Measurements from ENCODE around the gene ATXN1. TPM values are rescaled to one million over a fixed set of nuclear protein-coding genes. Genes with fewer than 3 reads are reported as not detected.

ATXN1 gene
- total RNA-seq, 1 experiment from 2014 or later, result 16.5 TPM

- Mint-ChIP-seq H3K36me3 (ENCODE audit: insufficient read depth, unreplicated experiment) (no peaks in the 10 kb centered on the region), H3K9me3 (ENCODE audit: unreplicated experiment) (no peaks in the 10 kb centered on the region), H3K27me3 (ENCODE audit: insufficient read depth, unreplicated experiment) (no peaks in the 10 kb centered on the region), H3K4me3 (ENCODE audit: unreplicated experiment) (no peak overlapping the region), H3K4me1 (ENCODE audit: insufficient read depth, unreplicated experiment) (peaks cover 23% of the 10 kb centered on the region), H3K27ac (ENCODE audit: low read depth, unreplicated experiment) (peak overlapping the region; percentile 10)
- POLR2A ChIA-PET, result interaction anchor here (0.8 to 1.7 kb wide), 2 partner anchors 41 to 1282 kb away, joined by 4 to 5 read pairs; no protein-coding TSS in a partner anchor
- intact Hi-C loops (cut with micrococcal nuclease), result loop anchor here (5.0 kb wide), 1 partner anchor 77 kb away; no protein-coding TSS in a partner anchor
- CTCF ChIA-PET, result interaction anchor here (0.6 to 3.3 kb wide), 6 partner anchors 14 to 497 kb away, joined by 3 to 17 read pairs (median 3); no protein-coding TSS in a partner anchor
- TF ChIP-seq CTCF (IDR thresholded peaks at IDR 0.05; ENCODE audit: unreplicated experiment), result no peak
- DNase-seq (ENCODE audit: unreplicated experiment), result no peak
- BruUV-seq (replicated peaks), result no TSS peak
These were observed 442.1 kb downstream of the ATXN1 start for GRCh38 chr6:16318953-16319720.

GRCh38 chr6:16318538-16318937, 442.7 kb downstream of the ATXN1 start:
- DNase-seq (ENCODE audit: unreplicated experiment), result no peak
- Mint-ChIP-seq H3K27me3 (ENCODE audit: insufficient read depth, unreplicated experiment) (no peaks in the 10 kb centered on the region), H3K9me3 (ENCODE audit: unreplicated experiment) (no peaks in the 10 kb centered on the region), H3K4me1 (ENCODE audit: insufficient read depth, unreplicated experiment) (peaks cover 23% of the 10 kb centered on the region), H3K36me3 (ENCODE audit: insufficient read depth, unreplicated experiment) (no peaks in the 10 kb centered on the region), H3K4me3 (ENCODE audit: unreplicated experiment) (no peak overlapping the region), H3K27ac (ENCODE audit: low read depth, unreplicated experiment) (peak overlapping the region; percentile 10)
- no TSS peak for BruUV-seq (replicated peaks)
- CTCF ChIA-PET, result interaction anchor here (0.6 to 3.3 kb wide), 4 partner anchors 14 to 453 kb away, joined by 3 to 17 read pairs (median 4); no protein-coding TSS in a partner anchor
- intact Hi-C loops (cut with micrococcal nuclease), result loop anchor here (5.0 kb wide), 1 partner anchor 76 kb away; no protein-coding TSS in a partner anchor
- POLR2A ChIA-PET, result interaction anchor here (1.7 kb wide), 1 partner anchor 41 kb away, joined by 5 read pairs; no protein-coding TSS in a partner anchor
- TF ChIP-seq CTCF (IDR thresholded peaks at IDR 0.05; ENCODE audit: unreplicated experiment), result no peak

- H3K4me3 Mint-ChIP-seq (ENCODE audit: unreplicated experiment), result no peak overlapping the region
- ChIA-PET POLR2A (interaction anchor here (1.0 kb wide), 1 partner anchor 39 kb away, joined by 3 read pairs; no protein-coding TSS in a partner anchor), CTCF (interaction anchor here (0.6 to 3.3 kb wide), 20 partner anchors 9 to 840 kb away, joined by 3 to 17 read pairs (median 4); no protein-coding TSS in a partner anchor)
- intact Hi-C loops (cut with micrococcal nuclease), result loop anchor here (5.0 kb wide), 1 partner anchor 74 kb away; no protein-coding TSS in a partner anchor
- TF ChIP-seq CTCF (IDR thresholded peaks at IDR 0.05; ENCODE audit: unreplicated experiment), result peak; percentile 66
- no peak overlapping the region for H3K27ac Mint-ChIP-seq (ENCODE audit: low read depth, unreplicated experiment)
- BruUV-seq (replicated peaks), result no TSS peak
- DNase-seq (ENCODE audit: unreplicated experiment), result peak; percentile 49
- H3K4me1 Mint-ChIP-seq (ENCODE audit: insufficient read depth, unreplicated experiment), result peaks cover 23% of the 10 kb centered on the region
- no peaks in the 10 kb centered on the region for H3K36me3 Mint-ChIP-seq (ENCODE audit: insufficient read depth, unreplicated experiment)
- H3K9me3 Mint-ChIP-seq (ENCODE audit: unreplicated experiment), result no peaks in the 10 kb centered on the region
- no peaks in the 10 kb centered on the region for H3K27me3 Mint-ChIP-seq (ENCODE audit: insufficient read depth, unreplicated experiment)
These were observed 444.5 kb downstream of the ATXN1 start for GRCh38 chr6:16316741-16317251.

GRCh38 chr6:16314296-16314695, 447.0 kb downstream of the ATXN1 start:
- no TSS peak for BruUV-seq (replicated peaks)
- CTCF ChIA-PET, result no interaction called here
- H3K9me3 Mint-ChIP-seq (ENCODE audit: unreplicated experiment), result no peaks in the 10 kb centered on the region

More at GRCh38 chr6:16314296-16314695, 447.0 kb downstream of the ATXN1 start:
- no peak overlapping the region for H3K27ac Mint-ChIP-seq (ENCODE audit: low read depth, unreplicated experiment)
- H3K4me3 Mint-ChIP-seq (ENCODE audit: unreplicated experiment), result no peak overlapping the region
- H3K4me1 Mint-ChIP-seq (ENCODE audit: insufficient read depth, unreplicated experiment), result peaks cover 14% of the 10 kb centered on the region
- DNase-seq (ENCODE audit: unreplicated experiment), result no peak
- H3K36me3 Mint-ChIP-seq (ENCODE audit: insufficient read depth, unreplicated experiment), result no peaks in the 10 kb centered on the region
- intact Hi-C loops (cut with micrococcal nuclease), result no loop called here
- POLR2A ChIA-PET, result no interaction called here
- TF ChIP-seq CTCF (IDR thresholded peaks at IDR 0.05; ENCODE audit: unreplicated experiment), result no peak
- no peaks in the 10 kb centered on the region for H3K27me3 Mint-ChIP-seq (ENCODE audit: insufficient read depth, unreplicated experiment)
